T-cell (primary cell): ENCODE data around the gene LRRC55. TPM values are rescaled to one million over a fixed set of nuclear protein-coding genes. Genes with fewer than 3 reads are reported as not detected.

ENCODE experiments used
- ATAC-seq, 4 experiments: fragments of 200-7000 bp in 3 of 4; fragments of 150-1000 bp in 1 of 4; cut with Tn5 transposase; replicated peaks in 1 of 4; 1 replicate in 3 of 4; 2 replicates in 1 of 4; pipeline ENCODE4 v1.10.0; 2021; ENCODE audit warnings: moderate library complexity in 3 of 4, mild to moderate bottlenecking in 2 of 4, moderate number of reproducible peaks in 1 of 4
- CTCF ChIA-PET, 2 donors: fragments of 300-600 bp; sonication (Branson Sonifier 250); formaldehyde crosslinking; loops; one replicate each; lab custom pipeline; 2022; ENCODE audit warnings: antibody characterized with exemption in 2 of 2; lab: Charles Lee
- POLR2A ChIA-PET, 2 donors: fragments of 300-600 bp; sonication (Branson Sonifier 250); formaldehyde crosslinking; loops; one replicate each; lab custom pipeline; 2022; ENCODE audit warnings: antibody characterized with exemption in 2 of 2; lab: Charles Lee
- DNase-seq, 35 experiments: peaks; one replicate each; pipeline versions ENCODE4 v3.0.0 to v3.0.0-alpha.2; 2013 to 2023
- H3K27ac ChIP-seq: one replicate; pipeline ENCODE4 v1.5.1; 2013; ENCODE audit warnings: low read length
- H3K27me3 ChIP-seq, 2 experiments: replicated peaks in 1 of 2; 1 replicate in 1 of 2; 2 replicates in 1 of 2; pipeline versions ENCODE4 v1.6.1 to v1.7.0; 2013; ENCODE audit warnings: low read length in 1 of 2, mixed read lengths in 1 of 2; ENCODE audit not compliant: control insufficient read depth in 2 of 2, insufficient read depth in 2 of 2; ENCODE audit errors: extremely low read depth in 1 of 2
- H3K36me3 ChIP-seq, 2 donors: 1 replicate in 1 of 2; 2 replicates in 1 of 2; pipeline versions ENCODE4 v1.6.1 to v1.7.0; 2013; ENCODE audit warnings: low read length in 1 of 2; ENCODE audit not compliant: control insufficient read depth in 2 of 2, insufficient read depth in 1 of 2; ENCODE audit errors: extremely low read depth in 1 of 2
- H3K4me1 ChIP-seq, 2 experiments: 1 replicate in 1 of 2; 2 replicates in 1 of 2; pipeline versions ENCODE4 v1.6.1 to v1.7.0; 2013; ENCODE audit warnings: low read length in 2 of 2, mixed read lengths in 1 of 2; ENCODE audit not compliant: insufficient read depth in 2 of 2, control insufficient read depth in 1 of 2; ENCODE audit errors: extremely low read depth in 1 of 2
- H3K4me3 ChIP-seq, 2 donors: 1 replicate in 1 of 2; 2 replicates in 1 of 2; pipeline versions ENCODE4 v1.5.1 to v1.7.0; 2013; ENCODE audit warnings: mild to moderate bottlenecking in 2 of 2, low read length in 1 of 2, moderate library complexity in 1 of 2; ENCODE audit not compliant: control insufficient read depth in 1 of 2; ENCODE audit errors: extremely low read depth in 1 of 2
- H3K9me3 ChIP-seq: 2 replicates; pipeline ENCODE4 v1.7.0; 2013
- H3K27ac Mint-ChIP-seq, 2 donors: one replicate each; pipeline ENCODE4 v1.8.0; 2020 to 2021; ENCODE audit warnings: mild to moderate bottlenecking in 2 of 2, mixed read lengths in 2 of 2
- H3K27me3 Mint-ChIP-seq, 2 donors: one replicate each; pipeline ENCODE4 v1.8.0; 2021 to 2022; ENCODE audit warnings: mixed read lengths in 2 of 2
- H3K36me3 Mint-ChIP-seq: one replicate; pipeline ENCODE4 v1.8.0; 2021; ENCODE audit warnings: mixed read lengths
- H3K4me1 Mint-ChIP-seq, 3 donors: one replicate each; pipeline ENCODE4 v1.8.0; 2020 to 2022; ENCODE audit warnings: mixed read lengths in 3 of 3, mild to moderate bottlenecking in 1 of 3
- H3K4me3 Mint-ChIP-seq, 3 donors: one replicate each; pipeline ENCODE4 v1.8.0; 2020 to 2022; ENCODE audit warnings: mild to moderate bottlenecking in 3 of 3, mixed read lengths in 3 of 3, moderate library complexity in 3 of 3
- H3K9me3 Mint-ChIP-seq, 3 donors: one replicate each; pipeline ENCODE4 v1.8.0; 2020 to 2022; ENCODE audit warnings: mixed read lengths in 3 of 3
- WGBS: methylation state at CpG from one replicate; pipeline ENCODE4 v1.1.5; 2013; ENCODE audit warnings: missing lambda C conversion rate; ENCODE audit not compliant: insufficient coverage; 5-methylcytosine and 5-hydroxymethylcytosine counted together
- total RNA-seq, 35 experiments: library from RNA in 6 of 35; stranded (reverse) in 6 of 35; fragments of 120-200 nt in 1 of 35; gene quantifications; one replicate each; pipeline versions ENCODE4 v1.2.1 to v1.2.4 and lab custom pipeline; 2013 to 2026

LRRC55 gene
- total RNA-seq, 5 donors from 2014 or later (not counting 1 experiment from before 2014, with no cell fraction given): not detected

- Mint-ChIP-seq H3K9me3 (no peaks in the 10 kb centered on the region), H3K36me3 (no peaks in the 10 kb centered on the region), H3K27ac (no peak overlapping the region), H3K4me1 (no peaks in the 10 kb centered on the region), H3K27me3 (peaks cover 20 to 23% of the 10 kb centered on the region in 2 donors), H3K4me3 (no peak overlapping the region)
- Histone ChIP-seq H3K4me1 (no peaks in the 10 kb centered on the region), H3K9me3 (no peaks in the 10 kb centered on the region), H3K36me3 (no peaks in the 10 kb centered on the region), H3K27ac (no peak overlapping the region), H3K27me3 (peaks cover 0 to 22% of the 10 kb centered on the region in 2 experiments), H3K4me3 (no peak overlapping the region)
- no peak for ATAC-seq
- no peak for DNase-seq
- CTCF ChIA-PET: no interaction called here
- POLR2A ChIA-PET: no interaction called here
- WGBS: 95% methylated on average over 6 of the region's 10 CpGs
These were observed 20.5 kb downstream of the LRRC55 start for GRCh38 chr11:57202281-57202680.

- H3K36me3 Mint-ChIP-seq: no peaks in the 10 kb centered on the region
These were observed 21.6 kb downstream of the LRRC55 start for GRCh38 chr11:57203359-57203758.

GRCh38 chr11:57203882-57204480 lies 22.2 kb downstream of the LRRC55 start:
- no peak overlapping the region for H3K4me3 Mint-ChIP-seq
- CTCF ChIA-PET: interaction anchor here in 1 of 2 donors (0.6 to 0.7 kb wide), 2 partner anchors 28 to 101 kb away, joined by 3 read pairs; no protein-coding TSS in a partner anchor

More at GRCh38 chr11:57203359-57203758, 21.6 kb downstream of the LRRC55 start:
- Histone ChIP-seq H3K4me1 (no peaks in the 10 kb centered on the region), H3K36me3 (no peaks in the 10 kb centered on the region), H3K27me3 (peaks cover 0 to 23% of the 10 kb centered on the region in 2 experiments), H3K27ac (no peak overlapping the region), H3K4me3 (no peak overlapping the region), H3K9me3 (no peaks in the 10 kb centered on the region)
- POLR2A ChIA-PET: no interaction called here
- WGBS: 85% methylated on average over 2 of the region's 3 CpGs
- CTCF ChIA-PET: no interaction called here
- ATAC-seq: no peak
- Mint-ChIP-seq H3K27me3 (peaks cover 22 to 23% of the 10 kb centered on the region in 2 donors), H3K27ac (no peak overlapping the region), H3K4me1 (no peaks in the 10 kb centered on the region), H3K9me3 (no peaks in the 10 kb centered on the region), H3K4me3 (no peak overlapping the region)
- no peak for DNase-seq

GRCh38 chr11:57205041-57205641 lies 23.4 kb downstream of the LRRC55 start:
- no peaks in the 10 kb centered on the region for H3K4me1 Mint-ChIP-seq
- no peak overlapping the region for H3K27ac ChIP-seq
- ChIA-PET POLR2A (no interaction called here), CTCF (interaction anchor here in 1 of 2 donors (0.7 kb wide), 1 partner anchor 29 kb away, joined by 3 read pairs; no protein-coding TSS in a partner anchor)
- peaks cover 22 to 31% of the 10 kb centered on the region in 2 donors for H3K27me3 Mint-ChIP-seq
- peaks cover 0 to 23% of the 10 kb centered on the region in 2 experiments for H3K27me3 ChIP-seq
- H3K36me3 ChIP-seq: no peaks in the 10 kb centered on the region
- H3K9me3 ChIP-seq: no peaks in the 10 kb centered on the region
- H3K4me3 ChIP-seq: no peak overlapping the region
- ATAC-seq (no peak), DNase-seq (no peak)
- 60% methylated on average over 2 of the region's 3 CpGs for WGBS
- no peak overlapping the region for H3K27ac Mint-ChIP-seq
- no peak overlapping the region for H3K4me3 Mint-ChIP-seq
- no peaks in the 10 kb centered on the region for H3K36me3 Mint-ChIP-seq
- no peaks in the 10 kb centered on the region for H3K9me3 Mint-ChIP-seq
- no peaks in the 10 kb centered on the region for H3K4me1 ChIP-seq

More at GRCh38 chr11:57203882-57204480, 22.2 kb downstream of the LRRC55 start:
- no peaks in the 10 kb centered on the region for H3K36me3 ChIP-seq
- Mint-ChIP-seq H3K27ac (no peak overlapping the region), H3K4me1 (no peaks in the 10 kb centered on the region), H3K36me3 (no peaks in the 10 kb centered on the region), H3K9me3 (no peaks in the 10 kb centered on the region), H3K27me3 (peaks cover 22 to 28% of the 10 kb centered on the region in 2 donors)
- no peak for DNase-seq
- WGBS: 40% methylated on average over 2 of the region's 7 CpGs
- POLR2A ChIA-PET: no interaction called here
- no peak overlapping the region for H3K4me3 ChIP-seq
- no peak overlapping the region for H3K27ac ChIP-seq
- no peaks in the 10 kb centered on the region for H3K9me3 ChIP-seq
- peaks cover 0 to 23% of the 10 kb centered on the region in 2 experiments for H3K27me3 ChIP-seq
- no peak for ATAC-seq
- H3K4me1 ChIP-seq: no peaks in the 10 kb centered on the region

- H3K4me3 ChIP-seq: no peak overlapping the region
- Mint-ChIP-seq H3K4me1 (no peaks in the 10 kb centered on the region), H3K27ac (no peak overlapping the region), H3K9me3 (no peaks in the 10 kb centered on the region), H3K4me3 (no peak overlapping the region), H3K36me3 (no peaks in the 10 kb centered on the region), H3K27me3 (peaks cover 24 to 31% of the 10 kb centered on the region in 2 donors)
- no peaks in the 10 kb centered on the region for H3K4me1 ChIP-seq
- ChIA-PET CTCF (no interaction called here), POLR2A (no interaction called here)
- H3K27ac ChIP-seq: no peak overlapping the region
- ATAC-seq: no peak
- no peak for DNase-seq
- WGBS: no CpG with 5 or more reads among the region's 6 CpGs
- H3K27me3 ChIP-seq: peaks cover 0 to 25% of the 10 kb centered on the region in 2 experiments
- H3K36me3 ChIP-seq: no peaks in the 10 kb centered on the region
- H3K9me3 ChIP-seq: no peaks in the 10 kb centered on the region
These were observed 25.4 kb downstream of the LRRC55 start for GRCh38 chr11:57207168-57207567.

GRCh38 chr11:57210781-57211180 lies 29.0 kb downstream of the LRRC55 start:
- POLR2A ChIA-PET: no interaction called here
- H3K9me3 ChIP-seq: no peaks in the 10 kb centered on the region
- H3K9me3 Mint-ChIP-seq: no peaks in the 10 kb centered on the region
- no peaks in the 10 kb centered on the region for H3K36me3 Mint-ChIP-seq
- CTCF ChIA-PET: no interaction called here
- DNase-seq (no peak), ATAC-seq (no peak)
- H3K27ac ChIP-seq: no peak overlapping the region
- H3K4me3 ChIP-seq: no peak overlapping the region
- whole genome bisulfite sequencing: 40% methylated on average over 3 of the region's 7 CpGs
- no peak overlapping the region for H3K4me3 Mint-ChIP-seq
- peaks cover 0 to 20% of the 10 kb centered on the region in 2 experiments for H3K27me3 ChIP-seq
- H3K27ac Mint-ChIP-seq: no peak overlapping the region
- H3K4me1 Mint-ChIP-seq: no peaks in the 10 kb centered on the region
- H3K27me3 Mint-ChIP-seq: peaks cover 15 to 17% of the 10 kb centered on the region in 2 donors
- H3K4me1 ChIP-seq: no peaks in the 10 kb centered on the region
- H3K36me3 ChIP-seq: no peaks in the 10 kb centered on the region
